ENCODE results near the gene RPL37. TPM values are rescaled to one million over a fixed set of nuclear protein-coding genes. Genes with fewer than 3 reads are reported as not detected.
"Not testable (repeated sequence)": the region's sequence is repeated elsewhere in the genome, so short reads cannot be mapped to it uniquely, and the experiment has no call there.

The RPL37 gene
- total and polyA plus RNA-seq, 4 donors: 881 to 2,683 (median 1,270) TPM

- no peaks in the 10 kb centered on the region for H3K9me3 ChIP-seq (ENCODE audit: control insufficient read depth in 4 of 4, insufficient read depth in 3 of 4, low read length in 3 of 4)
- peaks cover 27 to 51% (median 39%) of the 10 kb centered on the region in 4 donors for H3K36me3 ChIP-seq (ENCODE audit: control insufficient read depth in 4 of 4, insufficient read depth in 4 of 4, low read length in 4 of 4)
- H3K27me3 ChIP-seq (ENCODE audit: control insufficient read depth in 3 of 3, insufficient read depth in 3 of 3, low read length in 2 of 3): no peaks in the 10 kb centered on the region
- 90 to 93% methylated on average over 14 of the region's 14 CpGs for WGBS, 2 donors
- H3K27ac ChIP-seq (ENCODE audit: low read depth in 1 of 2, low read length in 1 of 2): no peak overlapping the region
- no peaks in the 10 kb centered on the region for H3K4me1 ChIP-seq (ENCODE audit: control insufficient read depth in 5 of 5, insufficient read depth in 5 of 5, low read length in 5 of 5)
- ATAC-seq (ENCODE audit: insufficient read depth, low FRiP score): no peak
- no peak overlapping the region for H3K9ac ChIP-seq (ENCODE audit: insufficient read depth in 1 of 2, low read length in 2 of 2)
- TF ChIP-seq CTCF (IDR thresholded peaks at IDR 0.05; ENCODE audit: control extremely low read depth, extremely low read depth): no peak
- H3K4me3 ChIP-seq: no peak overlapping the region
- DNase-seq: no peak
Measured at GRCh38 chr5:40827188-40827977, 7.6 kb downstream of the RPL37 start.

DNA sequence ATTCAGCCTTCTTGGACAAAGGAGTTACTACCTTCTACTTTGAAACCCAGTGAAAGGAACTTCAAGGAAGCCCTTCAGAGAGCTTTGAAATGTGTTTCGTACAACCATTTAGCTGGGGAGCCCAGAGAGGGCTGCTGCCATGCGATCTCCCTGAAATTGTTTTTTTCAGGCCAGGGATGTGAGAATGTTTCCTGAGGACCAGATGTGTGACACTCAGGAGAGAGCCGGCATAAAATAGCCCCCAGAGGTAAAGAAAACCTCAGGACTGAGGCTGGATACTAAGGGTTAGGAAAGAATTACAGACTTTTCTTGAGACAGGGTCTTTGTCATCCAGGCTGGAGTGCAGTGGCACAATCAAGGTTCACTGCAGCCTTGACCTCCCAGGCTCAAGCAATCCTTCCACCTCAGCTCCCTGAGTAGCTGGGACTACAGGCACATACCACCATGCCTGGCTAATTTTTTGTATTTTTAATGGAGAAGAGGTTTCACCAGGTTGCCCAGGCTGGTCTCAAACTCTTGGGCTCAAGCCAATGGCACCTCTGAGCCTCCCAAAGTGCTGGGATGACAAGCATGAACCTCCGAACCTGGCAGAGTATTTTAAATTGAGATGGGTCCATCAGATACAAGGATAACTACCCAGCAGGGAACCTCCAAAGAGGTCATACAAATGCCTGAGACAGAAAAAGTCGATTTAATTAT is 8.4 kb downstream of the RPL37 start:
- ATAC-seq (ENCODE audit: insufficient read depth, low FRiP score) (no peak), DNase-seq (no peak)
- H3K4me1 ChIP-seq (ENCODE audit: control insufficient read depth in 5 of 5, insufficient read depth in 5 of 5, low read length in 5 of 5): no peaks in the 10 kb centered on the region
- no peak overlapping the region for H3K27ac ChIP-seq (ENCODE audit: low read depth in 1 of 2, low read length in 1 of 2)
- 92 to 94% methylated on average over 5 of the region's 5 CpGs for WGBS, 2 donors
- H3K4me3 ChIP-seq: no peak overlapping the region
- no peak overlapping the region for H3K9ac ChIP-seq (ENCODE audit: insufficient read depth in 1 of 2, low read length in 2 of 2)
- H3K9me3 ChIP-seq (ENCODE audit: control insufficient read depth in 4 of 4, insufficient read depth in 3 of 4, low read length in 3 of 4): no peaks in the 10 kb centered on the region
- H3K36me3 ChIP-seq (ENCODE audit: control insufficient read depth in 4 of 4, insufficient read depth in 4 of 4, low read length in 4 of 4): peaks cover 25 to 46% (median 33%) of the 10 kb centered on the region in 4 donors
- no peak for TF ChIP-seq CTCF (IDR thresholded peaks at IDR 0.05; ENCODE audit: control extremely low read depth, extremely low read depth)
- H3K27me3 ChIP-seq (ENCODE audit: control insufficient read depth in 3 of 3, insufficient read depth in 3 of 3, low read length in 2 of 3): no peaks in the 10 kb centered on the region

DNA sequence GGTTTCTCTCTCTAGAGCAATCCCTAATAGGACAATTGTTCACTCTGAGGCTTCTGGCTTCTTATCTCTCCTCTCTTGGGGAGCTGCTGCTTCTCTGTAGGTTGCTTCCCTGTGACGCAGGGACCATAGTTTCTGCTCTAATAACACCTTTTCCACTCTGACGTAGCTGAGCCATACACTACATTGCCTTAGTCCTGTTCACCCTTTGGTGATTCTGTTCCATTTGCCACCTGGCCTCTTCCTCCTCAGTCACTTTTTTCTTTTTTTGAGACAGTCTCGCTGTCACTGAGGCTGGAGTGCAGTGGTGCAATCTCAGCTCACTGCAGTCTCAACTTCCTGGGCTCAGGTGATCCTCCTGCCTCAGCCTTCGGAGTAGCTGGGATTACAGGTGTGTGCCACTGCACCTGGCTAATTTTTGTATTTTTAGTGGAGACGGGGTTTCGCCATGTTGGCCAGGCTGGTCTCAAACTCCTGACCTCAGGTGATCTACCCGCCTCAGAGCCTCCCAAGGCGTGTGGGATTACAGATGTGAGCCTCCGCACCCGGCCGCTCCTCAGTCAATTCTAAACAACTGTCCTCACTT is 9.5 kb downstream of the RPL37 start:
- not testable (repeated sequence) for H3K9ac ChIP-seq (ENCODE audit: insufficient read depth in 1 of 2, low read length in 2 of 2); DNase-seq; H3K27ac ChIP-seq (ENCODE audit: low read depth in 1 of 2, low read length in 1 of 2); H3K4me1 ChIP-seq (ENCODE audit: control insufficient read depth in 5 of 5, insufficient read depth in 5 of 5, low read length in 5 of 5); H3K27me3 ChIP-seq (ENCODE audit: control insufficient read depth in 3 of 3, insufficient read depth in 3 of 3, low read length in 2 of 3); H3K9me3 ChIP-seq (ENCODE audit: control insufficient read depth in 4 of 4, insufficient read depth in 3 of 4, low read length in 3 of 4); H3K4me3 ChIP-seq; ATAC-seq (ENCODE audit: insufficient read depth, low FRiP score)
- WGBS, 2 donors: 97% methylated on average over 11 of the region's 11 CpGs
- peaks cover 19 to 37% (median 24%) of the 10 kb centered on the region in 4 donors for H3K36me3 ChIP-seq (ENCODE audit: control insufficient read depth in 4 of 4, insufficient read depth in 4 of 4, low read length in 4 of 4)

- DNase-seq (no peak), ATAC-seq (ENCODE audit: insufficient read depth, low FRiP score) (no peak)
- no peaks in the 10 kb centered on the region for H3K27me3 ChIP-seq (ENCODE audit: control insufficient read depth in 3 of 3, insufficient read depth in 3 of 3, low read length in 2 of 3)
- 50 to 70% methylated on average over 1 of the region's 1 CpG for WGBS, 2 donors
- no peaks in the 10 kb centered on the region for H3K9me3 ChIP-seq (ENCODE audit: control insufficient read depth in 4 of 4, insufficient read depth in 3 of 4, low read length in 3 of 4)
- H3K4me3 ChIP-seq: no peak overlapping the region
- no peak overlapping the region for H3K9ac ChIP-seq (ENCODE audit: insufficient read depth in 1 of 2, low read length in 2 of 2)
- peaks cover 8 to 18% (median 11%) of the 10 kb centered on the region in 4 donors for H3K36me3 ChIP-seq (ENCODE audit: control insufficient read depth in 4 of 4, insufficient read depth in 4 of 4, low read length in 4 of 4)
- no peak for TF ChIP-seq CTCF (IDR thresholded peaks at IDR 0.05; ENCODE audit: control extremely low read depth, extremely low read depth)
- H3K27ac ChIP-seq (ENCODE audit: low read depth in 1 of 2, low read length in 1 of 2): no peak overlapping the region
- H3K4me1 ChIP-seq (ENCODE audit: control insufficient read depth in 5 of 5, insufficient read depth in 5 of 5, low read length in 5 of 5): no peaks in the 10 kb centered on the region
Measured at GRCh38 chr5:40823459-40823858, 11.6 kb downstream of the RPL37 start.
